Posterior vena cava (tissue), 2 donors: ENCODE measurements around the gene KRT86. TPM values are rescaled to one million over a fixed set of nuclear protein-coding genes. Genes with fewer than 3 reads are reported as not detected.

Experiments used
- DNase-seq: peaks from one replicate; pipeline ENCODE4 v3.0.0-alpha.2; 2020; ENCODE audit warnings: low spot score
- intact Hi-C, 2 donors: fragments of 100-400 bp; cut with DNase I; formaldehyde crosslinking; loops; one replicate each; pipeline versions ENCODE4 v1.14.1 to v1.14.2; 2022 to 2023
- total RNA-seq, 2 donors: library from RNA; stranded (reverse); fragmentation: NEBNext Ultra II Directional; extraction: Animal tissue kit (Norgen Biotek cat#: 25700); gene quantifications; one replicate each; pipeline ENCODE4 v1.2.1, GENCODE V29; 2021
- donor health status: DM: yes; HTN: yes; CAD: no.
- donor health status: DM: yes; HTN: yes; CAD: no.

The KRT86 gene
- total RNA-seq, 2 donors from 2014 or later: not detected

GRCh38 chr12:52356762-52357580, 82.5 kb downstream of the KRT86 start:
- DNase-seq: no peak
- intact Hi-C loops: no loop called here

Other genes with a start within 250 kb of the KRT86 start
- 100 to 1,000 TPM; 197 to 567 TPM for gene NR4A1, start 223.2 kb upstream of the KRT86 start, total RNA-seq
- 10 to 100 TPM; 26.4 to 30.8 TPM for gene ATG101, start 204.7 kb upstream of the KRT86 start, total RNA-seq
- gene SMIM41, start 194.9 kb upstream of the KRT86 start, total RNA-seq: under 1 TPM in 1 of 2 donors, not detected in 1; 0.19 TPM
- under 1 TPM; 0.19 to 0.48 TPM for gene KRT80, start 82.6 kb upstream of the KRT86 start, total RNA-seq
- gene KRT7, start 41.4 kb upstream of the KRT86 start, total RNA-seq: 1 to 10 TPM; 4.1 to 6.8 TPM
- not detected for gene KRT81, start 16.9 kb downstream of the KRT86 start, total RNA-seq
- gene KRT83, start 46.8 kb downstream of the KRT86 start, total RNA-seq: not detected
- gene KRT85, start 92.8 kb downstream of the KRT86 start, total RNA-seq: not detected
- not detected for gene KRT84, start 111.0 kb downstream of the KRT86 start, total RNA-seq
- not detected for gene KRT82, start 131.7 kb downstream of the KRT86 start, total RNA-seq
- gene KRT75, start 159.7 kb downstream of the KRT86 start, total RNA-seq: not detected
- not detected for gene KRT6B, start 177.5 kb downstream of the KRT86 start, total RNA-seq
- not detected for gene KRT6C, start 199.2 kb downstream of the KRT86 start, total RNA-seq
- not detected for gene KRT6A, start 218.6 kb downstream of the KRT86 start, total RNA-seq
- not detected for gene KRT5, start 245.7 kb downstream of the KRT86 start, total RNA-seq